Measurements from ENCODE around the gene NUTM2F. TPM values are rescaled to one million over a fixed set of nuclear protein-coding genes. Genes with fewer than 3 reads are reported as not detected.
"Not testable (repeated sequence)": the region's sequence is repeated elsewhere in the genome, so short reads cannot be mapped to it uniquely, and the experiment has no call there.

NUTM2F gene, protein sequence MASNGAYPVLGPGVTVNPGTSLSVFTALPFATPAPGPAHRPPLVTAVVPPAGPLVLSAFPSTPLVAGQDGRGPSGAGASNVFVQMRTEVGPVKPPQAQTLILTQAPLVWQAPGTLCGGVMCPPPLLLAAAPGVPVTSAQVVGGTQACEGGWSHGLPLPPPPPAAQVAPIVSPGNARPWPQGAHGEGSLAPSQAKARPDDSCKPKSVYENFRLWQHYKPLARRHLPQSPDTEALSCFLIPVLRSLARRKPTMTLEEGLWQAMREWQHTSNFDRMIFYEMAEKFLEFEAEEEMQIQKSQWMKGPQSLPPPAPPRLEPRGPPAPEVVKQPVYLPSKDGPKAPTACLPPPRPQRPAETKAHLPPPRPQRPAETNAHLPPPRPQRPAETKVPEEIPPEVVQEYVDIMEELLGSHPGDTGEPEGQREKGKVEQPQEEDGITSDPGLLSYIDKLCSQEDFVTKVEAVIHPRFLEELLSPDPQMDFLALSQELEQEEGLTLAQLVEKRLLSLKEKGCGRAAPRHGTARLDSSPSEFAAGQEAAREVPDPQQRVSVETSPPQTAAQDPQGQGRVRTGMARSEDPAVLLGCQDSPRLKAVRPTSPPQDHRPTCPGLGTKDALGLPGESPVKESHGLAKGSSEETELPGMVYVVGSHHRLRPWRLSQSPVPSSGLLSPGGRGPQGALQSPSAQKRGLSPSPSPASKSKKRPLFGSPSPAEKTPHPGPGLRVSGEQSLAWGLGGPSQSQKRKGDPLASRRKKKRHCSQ
- not detected in 2 replicates for total RNA-seq

DNA sequence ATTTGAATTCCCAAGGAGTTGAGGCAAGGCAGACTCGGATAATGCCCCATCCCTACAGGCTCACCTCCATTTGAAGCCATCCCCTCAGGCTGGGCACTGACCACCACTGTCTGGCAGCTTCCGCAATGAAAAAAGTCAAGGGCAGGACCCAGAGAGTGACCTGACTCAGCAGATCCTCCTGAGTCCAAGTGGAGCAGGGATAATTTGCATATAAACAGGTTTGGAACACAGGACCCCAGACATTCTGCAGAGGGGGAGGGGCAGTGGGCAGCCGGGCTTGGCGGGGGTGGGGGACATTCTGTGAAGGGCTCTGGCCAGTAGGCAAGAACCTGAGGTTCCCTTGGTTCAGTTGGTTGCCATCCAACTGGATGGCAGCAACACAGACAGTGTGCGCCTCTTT lies at the start of gene NUTM2F:
NUTM2F (minus strand) TSS at position 101 of the 400 bp plus-strand sequence; CDS start at position 80, 21 bp downstream.
- H3K27ac Mint-ChIP-seq; DNase-seq (ENCODE audit: low spot score); intact Hi-C loops (cut with micrococcal nuclease); H3K9me3 Mint-ChIP-seq; H3K27me3 Mint-ChIP-seq (ENCODE audit: insufficient read depth); H3K4me1 Mint-ChIP-seq (ENCODE audit: low read depth); H3K4me3 Mint-ChIP-seq; H3K36me3 Mint-ChIP-seq (ENCODE audit: low read depth): not testable (repeated sequence)

DNA sequence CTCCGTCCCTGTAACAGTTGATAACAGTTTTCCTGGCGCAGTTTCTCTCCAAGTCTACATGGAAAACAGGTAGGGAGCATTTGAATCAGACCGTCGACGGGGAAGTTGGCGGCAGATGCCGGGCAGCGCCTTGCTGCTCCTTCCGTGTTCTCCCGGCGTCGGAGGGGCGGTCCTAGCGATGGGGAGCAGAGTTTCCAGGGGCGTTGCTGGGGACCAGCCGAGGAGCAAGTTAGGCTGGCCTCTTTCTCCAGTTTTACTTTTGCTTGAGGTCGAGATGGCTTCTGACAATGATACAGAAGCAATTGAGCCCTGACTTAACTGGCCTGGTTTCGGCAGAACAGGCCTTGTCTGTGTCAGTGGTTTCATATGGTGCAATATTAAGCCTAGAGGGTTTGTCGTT lies 46.8 kb upstream of the NUTM2F start:
- H3K4me3 Mint-ChIP-seq: peak overlapping the region; percentile 91
- not testable (repeated sequence) for DNase-seq (ENCODE audit: low spot score)

DNA sequence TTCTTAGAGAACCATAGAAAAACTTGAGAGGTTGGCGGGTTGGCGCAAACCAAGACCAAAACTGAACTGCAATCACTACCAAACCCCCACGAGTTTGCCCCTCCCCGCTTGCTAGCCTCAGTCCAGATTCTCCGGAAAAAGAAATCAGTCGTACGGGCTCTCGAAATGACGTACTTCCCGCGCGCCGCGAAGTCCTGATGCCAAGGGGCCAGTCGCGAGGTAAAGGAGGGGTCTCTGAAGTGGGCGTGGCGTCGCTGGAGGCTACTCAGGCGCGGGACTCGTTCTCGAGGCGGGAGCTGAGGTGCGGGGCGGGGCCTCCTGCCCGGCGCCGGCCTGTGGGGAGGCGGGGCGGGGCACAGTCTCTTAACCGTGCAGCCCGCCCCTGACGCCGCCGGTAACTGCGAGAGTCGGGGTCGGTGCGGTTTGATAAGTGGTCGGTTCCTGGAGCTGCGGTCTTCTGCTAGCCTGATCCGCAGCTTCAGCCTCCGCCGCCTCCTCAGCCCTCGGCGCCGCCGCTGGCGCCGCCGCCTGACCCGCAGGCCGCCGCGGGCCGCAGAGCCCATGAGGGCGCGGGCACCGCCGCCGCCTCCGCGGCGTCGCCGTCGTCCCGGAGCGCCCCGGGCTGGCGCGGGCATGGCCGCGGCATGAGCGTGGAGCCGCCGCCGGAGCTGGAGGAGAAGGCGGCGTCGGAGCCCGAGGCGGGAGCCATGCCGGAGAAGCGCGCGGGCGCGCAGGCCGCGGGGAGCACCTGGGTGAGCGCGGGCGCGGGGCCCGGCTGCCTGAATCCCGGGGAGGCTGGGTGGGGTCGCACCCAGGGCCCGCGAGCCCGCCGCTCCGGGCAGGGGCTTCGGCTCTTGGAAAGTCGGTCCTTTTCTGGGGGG lies 46.0 kb upstream of the NUTM2F start:
- DNase-seq (ENCODE audit: low spot score): peak; percentile 91
- H3K27me3 Mint-ChIP-seq (ENCODE audit: insufficient read depth); H3K9me3 Mint-ChIP-seq; H3K4me1 Mint-ChIP-seq (ENCODE audit: low read depth); H3K36me3 Mint-ChIP-seq (ENCODE audit: low read depth): not testable (repeated sequence)
- intact Hi-C loops (cut with micrococcal nuclease): loop anchor here (2.0 kb wide), 1 partner anchor 208 kb away; no protein-coding TSS in a partner anchor
- Mint-ChIP-seq H3K4me3 (peak overlapping the region; percentile 91), H3K27ac (peak overlapping the region; percentile 90)

More for the DNA sequence above, 46.8 kb upstream of the NUTM2F start:
- not testable (repeated sequence) for H3K27me3 Mint-ChIP-seq (ENCODE audit: insufficient read depth); H3K4me1 Mint-ChIP-seq (ENCODE audit: low read depth); H3K36me3 Mint-ChIP-seq (ENCODE audit: low read depth); H3K9me3 Mint-ChIP-seq
- peak overlapping the region; percentile 90 for H3K27ac Mint-ChIP-seq
- intact Hi-C loops (cut with micrococcal nuclease): loop anchor here (2.0 kb wide), 1 partner anchor 208 kb away; no protein-coding TSS in a partner anchor

DNA sequence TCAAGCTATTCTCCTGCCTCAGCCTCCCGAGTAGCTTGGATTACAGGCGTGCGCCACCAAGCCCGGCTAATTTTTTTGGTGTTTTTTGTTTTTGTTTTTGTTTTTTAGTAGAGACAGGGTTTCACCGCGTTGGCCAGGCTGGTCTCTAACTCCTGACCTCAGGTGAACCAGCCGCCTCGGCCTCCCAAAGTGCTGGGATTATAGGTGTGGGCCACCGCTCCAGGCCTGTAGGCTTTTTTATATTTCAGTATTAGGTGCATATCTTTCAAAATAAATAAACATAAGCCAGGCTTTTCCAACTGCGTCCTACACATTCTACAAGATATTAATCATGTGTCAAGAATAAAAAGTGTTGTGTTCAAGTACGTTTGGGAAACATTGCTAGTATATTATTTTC lies 45.3 kb upstream of the NUTM2F start:
- intact Hi-C loops (cut with micrococcal nuclease): loop anchor here (2.0 kb wide), 1 partner anchor 207 kb away; no protein-coding TSS in a partner anchor
- H3K27me3 Mint-ChIP-seq (ENCODE audit: insufficient read depth): not testable (repeated sequence)

DNA sequence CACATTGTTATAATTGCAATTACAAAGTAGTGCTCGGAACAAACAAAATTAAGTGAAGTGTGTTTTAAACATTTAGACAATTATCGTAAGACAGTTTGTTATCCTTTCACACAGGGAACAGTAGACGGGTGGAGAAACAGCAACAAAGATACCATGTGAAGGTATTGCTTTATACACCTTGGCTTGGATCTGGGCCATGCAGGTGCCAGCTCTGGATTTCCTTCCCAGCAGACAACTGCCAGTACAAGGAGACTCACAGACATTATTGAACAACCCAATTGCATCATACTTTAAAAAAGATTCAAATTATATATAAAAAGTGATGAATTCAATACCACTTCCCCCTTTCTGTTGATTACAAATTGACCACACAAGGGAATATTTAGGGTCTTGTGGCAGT lies 41.8 kb upstream of the NUTM2F start:
- H3K9me3 Mint-ChIP-seq; DNase-seq (ENCODE audit: low spot score); H3K27me3 Mint-ChIP-seq (ENCODE audit: insufficient read depth); H3K36me3 Mint-ChIP-seq (ENCODE audit: low read depth); H3K4me3 Mint-ChIP-seq; intact Hi-C loops (cut with micrococcal nuclease); H3K4me1 Mint-ChIP-seq (ENCODE audit: low read depth); H3K27ac Mint-ChIP-seq: not testable (repeated sequence)

More for the DNA sequence above, 45.3 kb upstream of the NUTM2F start:
- not testable (repeated sequence) for H3K4me1 Mint-ChIP-seq (ENCODE audit: low read depth); H3K36me3 Mint-ChIP-seq (ENCODE audit: low read depth); H3K9me3 Mint-ChIP-seq; DNase-seq (ENCODE audit: low spot score)
- H3K4me3 Mint-ChIP-seq: peak overlapping the region; percentile 81
- H3K27ac Mint-ChIP-seq: peak overlapping the region; percentile 86

DNA sequence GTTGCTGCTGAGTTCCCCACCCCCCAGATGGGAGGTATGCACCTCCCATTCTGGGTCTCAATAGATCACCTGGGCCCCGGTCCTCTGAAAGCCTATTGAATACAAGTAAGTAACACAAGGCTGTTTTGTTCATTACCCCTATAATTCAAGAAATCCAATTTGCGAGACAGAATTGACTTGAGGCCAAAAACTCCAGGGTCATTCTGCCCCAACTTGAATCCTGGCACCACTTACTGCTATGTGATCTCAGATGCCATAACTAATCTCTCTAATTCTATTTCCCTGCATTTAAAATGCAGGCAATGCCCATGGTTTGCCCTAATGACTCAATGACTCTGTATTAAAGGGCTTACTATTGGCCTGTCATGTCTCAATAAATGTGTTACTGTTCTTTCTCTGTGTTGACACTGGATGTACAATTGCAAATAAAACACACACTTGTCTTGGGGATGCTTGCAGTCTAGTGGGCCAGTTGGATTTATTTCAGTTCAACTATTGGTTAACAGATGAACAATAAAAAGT lies 35.7 kb upstream of the NUTM2F start:
- DNase-seq (ENCODE audit: low spot score); H3K27ac Mint-ChIP-seq; H3K9me3 Mint-ChIP-seq; H3K36me3 Mint-ChIP-seq (ENCODE audit: low read depth); H3K4me3 Mint-ChIP-seq; intact Hi-C loops (cut with micrococcal nuclease); H3K4me1 Mint-ChIP-seq (ENCODE audit: low read depth); H3K27me3 Mint-ChIP-seq (ENCODE audit: insufficient read depth): not testable (repeated sequence)

DNA sequence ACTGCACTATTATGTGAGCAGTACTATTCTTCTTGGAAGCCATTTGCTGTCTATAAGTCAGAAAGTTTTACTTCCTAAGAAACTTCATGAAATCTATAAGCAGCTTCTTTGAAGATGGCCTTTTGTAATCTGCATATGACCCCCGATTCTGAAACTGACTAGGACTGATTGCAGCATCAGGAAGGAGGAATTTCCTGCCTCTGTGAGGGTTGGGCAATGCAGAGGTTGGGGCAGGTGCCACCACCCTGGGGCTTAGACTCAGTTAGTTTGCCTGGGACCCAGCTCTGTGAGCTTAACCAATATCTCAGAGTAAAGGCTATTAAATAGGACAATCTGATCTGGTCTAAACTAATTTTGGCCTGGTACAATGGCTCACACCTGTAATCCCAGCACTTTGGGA lies 28.7 kb upstream of the NUTM2F start:
- H3K27ac Mint-ChIP-seq; H3K4me3 Mint-ChIP-seq; H3K4me1 Mint-ChIP-seq (ENCODE audit: low read depth); DNase-seq (ENCODE audit: low spot score); intact Hi-C loops (cut with micrococcal nuclease); H3K27me3 Mint-ChIP-seq (ENCODE audit: insufficient read depth); H3K9me3 Mint-ChIP-seq; H3K36me3 Mint-ChIP-seq (ENCODE audit: low read depth): not testable (repeated sequence)

DNA sequence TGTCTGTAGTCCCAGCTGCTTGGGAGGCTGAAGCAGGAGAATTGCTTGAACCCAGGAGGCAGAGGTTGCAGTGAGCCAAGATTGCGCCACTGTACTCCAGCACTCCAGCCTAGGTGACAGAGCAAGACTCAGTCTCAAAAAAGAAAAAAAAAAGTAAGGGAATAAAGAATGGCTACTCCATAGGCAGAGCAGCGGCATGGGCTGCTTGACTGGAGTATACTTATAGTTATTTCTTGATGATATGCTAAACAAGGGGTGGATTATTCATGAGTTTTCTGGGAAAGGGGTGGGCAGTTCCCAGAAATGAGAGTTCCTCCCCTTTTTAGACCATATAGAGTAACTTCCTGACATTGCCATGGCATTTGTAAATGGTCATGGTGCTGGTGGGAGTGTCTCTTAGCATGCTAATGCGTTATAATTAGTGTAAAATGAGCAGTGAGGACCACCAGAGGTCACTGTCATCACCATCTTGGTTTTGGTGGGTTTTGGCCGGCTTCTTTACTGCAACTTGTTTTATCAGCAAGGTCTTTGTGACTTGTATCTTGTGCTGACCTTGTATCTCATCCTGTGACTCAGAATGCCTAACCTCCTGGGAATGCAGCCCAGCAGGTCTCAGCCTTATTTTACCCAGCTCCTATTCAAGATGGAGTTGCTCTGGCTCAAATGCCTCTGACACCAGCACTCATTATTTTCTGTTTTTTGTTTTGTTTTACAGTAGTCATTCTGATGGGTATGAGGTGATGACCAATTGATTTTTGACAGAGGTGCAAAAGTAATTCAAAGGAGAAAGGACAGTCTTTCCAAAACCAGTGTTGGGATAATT lies 23.7 kb upstream of the NUTM2F start:
- H3K36me3 Mint-ChIP-seq (ENCODE audit: low read depth); H3K27ac Mint-ChIP-seq; H3K4me1 Mint-ChIP-seq (ENCODE audit: low read depth); H3K4me3 Mint-ChIP-seq; intact Hi-C loops (cut with micrococcal nuclease); H3K27me3 Mint-ChIP-seq (ENCODE audit: insufficient read depth); H3K9me3 Mint-ChIP-seq; DNase-seq (ENCODE audit: low spot score): not testable (repeated sequence)

DNA sequence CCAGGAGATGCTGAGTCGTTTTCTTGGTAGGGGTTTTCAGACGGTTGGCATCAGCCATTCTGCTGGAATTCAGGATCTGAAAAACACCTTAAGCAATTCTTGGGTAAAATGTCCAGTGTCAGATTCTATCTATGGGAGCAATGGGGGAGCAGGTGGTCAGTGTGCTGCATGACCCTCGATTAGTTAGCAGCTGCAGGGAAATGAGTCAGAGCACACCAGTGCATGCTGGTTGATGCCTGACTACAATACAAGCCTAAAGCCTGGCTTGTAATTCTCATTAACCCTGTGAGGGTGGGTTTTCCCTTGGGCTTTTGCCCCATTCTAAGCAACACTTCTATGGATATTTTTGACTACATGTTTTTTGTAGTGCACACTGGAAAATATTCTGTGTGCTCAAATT lies 20.3 kb upstream of the NUTM2F start:
- H3K27ac Mint-ChIP-seq; H3K9me3 Mint-ChIP-seq; H3K36me3 Mint-ChIP-seq (ENCODE audit: low read depth); H3K27me3 Mint-ChIP-seq (ENCODE audit: insufficient read depth); DNase-seq (ENCODE audit: low spot score); H3K4me1 Mint-ChIP-seq (ENCODE audit: low read depth); intact Hi-C loops (cut with micrococcal nuclease); H3K4me3 Mint-ChIP-seq: not testable (repeated sequence)

DNA sequence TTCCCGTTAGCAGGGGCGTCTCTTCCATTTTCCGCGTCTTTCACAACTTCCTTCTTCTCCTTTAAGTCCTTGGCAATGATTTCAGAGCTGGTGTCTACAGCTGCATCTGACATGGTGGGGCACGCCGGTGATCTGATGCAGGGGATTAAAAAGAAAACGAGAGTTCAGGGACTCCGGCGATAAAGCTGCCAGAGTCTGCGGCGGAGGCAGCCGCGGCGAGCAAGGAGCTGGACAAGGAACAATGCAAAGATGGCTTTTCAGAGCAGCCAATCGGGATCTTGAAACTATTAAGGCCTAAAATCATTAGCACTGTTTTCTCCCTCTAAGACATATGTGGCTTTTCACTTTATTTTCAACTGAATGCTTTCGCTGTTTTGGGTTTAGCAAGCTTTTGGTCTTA lies 19.0 kb upstream of the NUTM2F start:
- intact Hi-C loops (cut with micrococcal nuclease); H3K27me3 Mint-ChIP-seq (ENCODE audit: insufficient read depth); H3K36me3 Mint-ChIP-seq (ENCODE audit: low read depth); DNase-seq (ENCODE audit: low spot score); H3K9me3 Mint-ChIP-seq; H3K4me1 Mint-ChIP-seq (ENCODE audit: low read depth); H3K27ac Mint-ChIP-seq; H3K4me3 Mint-ChIP-seq: not testable (repeated sequence)

DNA sequence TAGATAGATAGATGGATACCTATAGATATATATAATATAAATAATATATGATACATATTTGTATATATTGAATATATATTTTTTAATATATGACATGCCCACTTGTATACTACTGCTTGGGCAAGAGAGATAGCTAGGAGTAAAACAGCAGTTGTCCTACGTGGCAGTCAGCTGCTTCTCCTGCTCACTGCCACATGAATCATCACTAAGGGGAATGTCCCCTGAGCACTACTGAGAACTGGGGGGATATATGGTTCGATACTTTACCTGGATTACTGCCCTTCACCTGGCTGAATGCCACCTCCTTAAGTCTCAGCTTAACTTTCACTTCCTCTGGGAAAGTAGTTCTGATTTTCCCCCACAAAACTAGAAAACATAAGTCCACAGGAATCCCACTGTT lies 13.3 kb upstream of the NUTM2F start:
- H3K36me3 Mint-ChIP-seq (ENCODE audit: low read depth); H3K4me3 Mint-ChIP-seq; H3K27me3 Mint-ChIP-seq (ENCODE audit: insufficient read depth); H3K27ac Mint-ChIP-seq; DNase-seq (ENCODE audit: low spot score); H3K4me1 Mint-ChIP-seq (ENCODE audit: low read depth); intact Hi-C loops (cut with micrococcal nuclease); H3K9me3 Mint-ChIP-seq: not testable (repeated sequence)

DNA sequence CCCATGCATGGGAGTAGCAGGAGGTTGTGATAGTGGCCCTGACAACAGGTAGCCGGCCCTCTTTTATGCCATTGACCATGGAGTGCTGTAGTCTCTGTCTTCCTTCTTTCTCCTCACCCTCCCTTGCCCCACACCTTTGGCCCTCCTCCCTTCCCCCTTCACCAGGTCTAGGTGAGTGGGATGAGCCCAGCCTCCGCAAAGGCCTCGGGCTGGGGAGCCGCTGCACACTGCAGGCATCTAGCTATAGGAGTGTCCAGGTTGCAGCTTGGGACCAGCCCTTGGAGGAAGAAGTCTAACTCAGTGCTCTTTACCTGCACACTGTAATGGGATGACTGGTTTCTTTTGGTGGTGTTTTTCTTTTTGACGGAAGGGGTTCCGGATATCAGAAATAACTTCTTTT lies 12.3 kb upstream of the NUTM2F start:
- intact Hi-C loops (cut with micrococcal nuclease); H3K27ac Mint-ChIP-seq: not testable (repeated sequence)

More for the DNA sequence above, 12.3 kb upstream of the NUTM2F start:
- not testable (repeated sequence) for H3K4me1 Mint-ChIP-seq (ENCODE audit: low read depth); H3K27me3 Mint-ChIP-seq (ENCODE audit: insufficient read depth); H3K36me3 Mint-ChIP-seq (ENCODE audit: low read depth); H3K4me3 Mint-ChIP-seq; H3K9me3 Mint-ChIP-seq; DNase-seq (ENCODE audit: low spot score)

Data from activated T-helper 1 cell treated with anti-CD3 and anti-CD28 coated beads, Interleukin-12 subunit alpha, Interleukin-12 subunit beta, Interleukin-2, Interleukin-4 antibody, amounts not matched to agents 30 ng/mL and 10 ng/mL and 1 ng/mL, durations not matched to agents 14 hours and 24 hours and 36 hours (primary cell).